Occipital lobe (tissue), 2 donors: Measurements from ENCODE around the gene EAF2. TPM values are rescaled to one million over a fixed set of nuclear protein-coding genes. Genes with fewer than 3 reads are reported as not detected.
"Not testable (repeated sequence)": the region's sequence is repeated elsewhere in the genome, so short reads cannot be mapped to it uniquely, and the experiment has no call there.

ENCODE experiments used
- DNase-seq: peaks from one replicate; lab custom pipeline; 2025; lab: John Stamatoyannopoulos, UW
- total RNA-seq: library from RNA; depleted of rRNA; stranded (reverse); fragments of >200 nt; gene quantifications from one replicate; pipeline ENCODE4 v1.2.3, GENCODE V29; 2014

The EAF2 gene
- total RNA-seq: 5.3 TPM

DNA sequence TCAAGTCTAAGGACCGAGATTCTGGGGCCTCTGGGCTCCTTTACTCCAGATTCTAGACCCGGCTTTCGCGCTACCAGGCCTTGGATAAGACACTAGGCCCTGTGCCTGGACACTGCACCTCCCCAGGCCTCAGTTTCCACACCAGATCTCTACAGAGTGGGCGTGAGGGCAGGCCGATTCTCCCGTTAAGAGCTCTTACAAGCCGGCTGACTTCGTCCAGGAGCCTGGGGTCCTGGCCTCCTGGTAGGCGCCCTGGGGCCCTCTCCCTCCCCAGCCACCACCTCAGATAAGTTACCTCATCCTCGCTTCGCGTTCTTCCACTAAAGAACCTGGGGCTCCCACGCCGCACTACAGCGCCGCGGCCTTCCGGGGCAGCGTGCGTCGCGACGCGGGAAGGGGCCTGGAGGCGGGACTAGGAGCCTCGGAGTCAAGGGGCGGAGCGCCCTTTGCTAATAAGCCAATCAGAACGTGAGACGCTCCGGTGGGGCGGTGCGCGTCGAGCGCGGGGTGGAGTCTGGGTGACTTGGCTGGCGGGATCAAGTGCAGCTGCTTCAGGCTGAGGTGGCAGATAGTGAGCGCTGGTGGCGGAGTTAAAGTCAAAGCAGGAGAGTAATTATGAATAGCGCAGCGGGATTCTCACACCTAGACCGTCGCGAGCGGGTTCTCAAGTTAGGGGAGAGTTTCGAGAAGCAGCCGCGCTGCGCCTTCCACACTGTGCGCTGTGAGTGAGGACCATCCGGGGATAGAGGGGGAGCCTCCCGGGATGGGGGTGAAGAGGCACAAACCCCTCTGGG lies at the start of gene EAF2, which contains the start of gene IQCB1:
Gene EAF2 (plus strand): TSS at position 539 of the 794 bp plus-strand sequence. CDS start 77 bp downstream, at position 616.
Gene IQCB1 (minus strand): TSS at position 390 of the 794 bp plus-strand sequence. CDS start 6,100 bp downstream, outside the sequence.
- peak; percentile 97 for DNase-seq

GRCh38 chr3:121786485-121786884 lies 48.5 kb upstream of the EAF2 start:
- DNase-seq: no peak

DNA sequence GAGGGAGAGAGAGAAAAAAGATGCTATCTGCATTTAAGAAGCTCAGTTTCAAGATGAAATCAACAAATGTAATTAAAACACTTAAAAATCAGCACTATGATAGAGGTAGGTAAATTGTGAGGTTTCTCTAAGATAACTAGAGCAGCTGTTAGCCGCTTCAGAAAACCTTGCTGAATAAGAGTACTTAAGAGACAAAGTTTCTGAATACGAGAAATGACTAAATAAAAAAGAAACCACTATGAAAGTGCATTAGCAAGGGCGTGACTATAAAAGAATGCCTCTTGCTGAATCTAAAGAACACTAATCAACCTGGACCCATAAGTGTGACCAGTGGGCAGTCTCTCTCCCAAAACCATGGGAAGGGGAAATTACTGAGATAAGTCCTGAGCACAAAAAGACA lies 41.9 kb upstream of the EAF2 start:
- no peak for DNase-seq

GRCh38 chr3:121794264-121794983 lies 40.6 kb upstream of the EAF2 start:
- no peak for DNase-seq

GRCh38 chr3:121796970-121797369 lies 38.0 kb upstream of the EAF2 start:
- no peak for DNase-seq

- DNase-seq: no peak
Observed at GRCh38 chr3:121800906-121801305, 34.1 kb upstream of the EAF2 start.

- no peak for DNase-seq
Observed at GRCh38 chr3:121803771-121804320, 31.2 kb upstream of the EAF2 start.

DNA sequence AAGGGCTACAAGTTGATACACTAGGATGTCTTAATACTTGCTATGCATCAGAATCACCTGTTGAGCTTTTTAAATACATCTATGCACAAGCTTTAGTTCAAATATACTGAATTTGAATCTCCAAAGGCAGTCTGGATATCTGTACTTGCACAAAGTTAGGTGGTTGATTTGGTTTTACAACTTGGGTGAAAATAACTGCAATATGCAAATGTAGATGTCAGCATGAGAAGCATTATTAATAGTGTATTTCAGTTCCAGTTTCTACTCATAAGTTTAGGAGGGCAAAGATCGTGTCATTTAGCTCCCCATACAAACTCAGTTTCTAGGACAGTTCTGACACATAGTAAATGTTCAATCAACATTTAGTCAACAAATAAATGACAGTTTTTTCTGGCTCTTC lies 25.8 kb upstream of the EAF2 start:
- DNase-seq: no peak

- no peak for DNase-seq
Observed at GRCh38 chr3:121817753-121818152, 17.3 kb upstream of the EAF2 start.

- no peak for DNase-seq
Observed at GRCh38 chr3:121818578-121818977, 16.4 kb upstream of the EAF2 start.

DNA sequence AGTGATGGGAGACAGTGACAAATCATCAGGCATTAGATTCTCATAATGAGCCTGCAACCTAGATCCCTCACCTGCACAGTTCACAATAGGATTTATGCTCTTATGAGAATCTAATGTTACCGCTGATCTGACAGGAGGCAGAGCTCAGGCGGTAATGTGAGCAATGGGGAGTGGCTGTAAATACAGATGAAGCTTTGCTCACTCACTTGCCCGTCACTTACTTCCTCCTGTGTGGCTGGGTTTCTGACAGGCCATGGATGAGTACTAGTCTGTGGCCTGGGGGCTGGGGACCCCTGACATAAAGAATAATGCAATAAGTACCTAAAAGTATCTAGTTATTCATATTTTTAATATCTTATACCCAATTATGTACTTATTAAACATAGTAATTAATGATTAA lies 15.8 kb upstream of the EAF2 start:
- no peak for DNase-seq

DNA sequence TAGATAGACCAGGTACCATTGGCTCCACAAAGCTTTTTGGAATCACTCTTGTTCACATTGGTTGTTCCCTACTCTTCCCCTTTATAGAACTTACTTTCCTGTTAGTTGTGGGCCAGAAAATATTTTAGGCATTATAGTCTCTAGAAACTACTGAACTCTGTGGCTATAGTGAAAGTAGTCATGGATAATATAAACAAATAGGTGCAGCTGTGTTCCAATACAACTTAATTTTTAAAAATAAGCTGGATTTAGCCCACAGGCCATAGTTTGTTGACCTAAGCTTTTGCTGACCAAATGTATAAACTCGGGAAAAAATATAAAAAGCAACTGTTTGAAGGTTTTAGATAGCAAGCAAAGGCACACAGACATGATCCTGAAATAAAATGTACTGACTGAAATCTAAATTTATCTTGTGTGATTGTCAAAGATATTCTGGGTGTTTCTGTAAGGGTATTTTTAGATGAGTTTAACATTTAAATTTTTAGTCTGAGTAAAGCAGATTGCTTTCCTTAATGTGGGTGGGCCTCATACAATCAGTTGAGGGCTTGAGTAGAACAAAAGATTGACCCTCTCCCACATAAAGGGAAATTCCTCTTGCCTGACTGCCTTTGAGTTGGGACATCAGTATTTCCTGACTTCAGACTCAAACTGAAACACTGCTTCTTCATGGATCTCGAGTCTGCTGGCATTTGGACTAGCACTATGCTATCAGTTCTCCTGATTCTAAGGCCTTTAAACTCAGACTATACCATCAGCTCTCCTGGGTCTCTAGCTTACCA lies 13.4 kb upstream of the EAF2 start:
- no peak for DNase-seq

DNA sequence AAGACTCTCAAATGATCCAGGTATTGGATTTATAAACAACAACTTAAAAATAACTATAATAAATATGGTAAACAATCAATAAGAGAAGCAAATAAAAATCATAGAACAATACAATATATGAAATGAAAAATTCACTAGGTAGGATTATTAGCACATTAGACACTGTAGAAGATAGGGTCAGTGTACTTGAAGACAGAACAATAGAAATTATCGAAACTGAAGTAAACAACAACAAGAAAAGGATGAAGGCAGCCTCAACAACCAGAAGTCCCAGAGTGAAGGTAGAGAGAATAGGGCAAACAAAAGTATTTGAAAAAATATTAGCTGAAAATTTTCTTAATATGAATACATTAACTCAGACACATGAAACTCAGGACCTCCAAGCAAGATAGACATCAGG lies 12.0 kb upstream of the EAF2 start:
- no peak for DNase-seq

GRCh38 chr3:121834157-121834670 lies 795 bp upstream of the EAF2 start:
- DNase-seq: no peak

GRCh38 chr3:121835465-121835801 lies 424 bp downstream of the EAF2 start:
- DNase-seq: no peak

GRCh38 chr3:121836064-121836463 lies 1.1 kb downstream of the EAF2 start:
- DNase-seq: no peak

DNA sequence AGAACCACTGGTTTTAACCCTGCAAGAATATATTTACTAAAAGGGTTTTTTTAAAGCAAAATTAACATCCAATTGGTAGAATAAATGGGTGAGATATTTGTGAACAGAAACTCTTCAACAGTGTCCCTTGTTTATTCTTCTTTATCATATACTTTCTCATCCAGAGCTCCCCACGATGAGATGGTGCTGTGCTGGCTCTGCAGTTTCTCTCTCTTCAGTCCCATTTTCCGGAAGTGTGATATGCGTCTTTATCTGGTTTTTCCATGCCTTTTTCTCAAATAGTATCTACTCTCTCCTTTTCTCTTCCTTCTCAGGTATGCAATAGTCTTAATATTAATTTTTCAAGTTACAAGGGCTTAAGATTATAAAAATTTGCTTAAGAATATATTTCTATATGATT lies 1.5 kb downstream of the EAF2 start:
- no peak for DNase-seq

GRCh38 chr3:121839962-121840361 lies 5.0 kb downstream of the EAF2 start:
- DNase-seq: no peak

GRCh38 chr3:121844892-121845291 lies 9.9 kb downstream of the EAF2 start:
- no peak for DNase-seq

DNA sequence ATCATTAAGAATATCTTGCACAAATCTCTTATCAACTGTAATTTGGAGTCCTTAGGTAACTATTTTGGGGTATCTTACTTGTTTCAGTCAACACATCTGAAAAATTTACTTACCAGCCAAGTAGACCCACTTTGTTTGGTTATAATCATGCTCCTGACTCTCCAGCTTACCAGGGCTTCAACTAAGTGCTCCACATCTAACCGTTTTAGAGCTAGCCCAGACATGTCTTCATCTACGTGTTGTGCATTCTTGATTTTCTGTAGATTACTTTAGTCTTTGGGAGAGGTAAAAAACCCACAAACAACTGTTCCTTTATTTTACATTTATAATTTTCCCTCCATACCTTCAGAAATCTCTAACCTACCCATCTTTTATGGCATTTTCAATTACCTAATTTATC lies 17.2 kb downstream of the EAF2 start:
- DNase-seq: no peak

GRCh38 chr3:121855555-121855954 lies 20.5 kb downstream of the EAF2 start:
- no peak for DNase-seq

DNA sequence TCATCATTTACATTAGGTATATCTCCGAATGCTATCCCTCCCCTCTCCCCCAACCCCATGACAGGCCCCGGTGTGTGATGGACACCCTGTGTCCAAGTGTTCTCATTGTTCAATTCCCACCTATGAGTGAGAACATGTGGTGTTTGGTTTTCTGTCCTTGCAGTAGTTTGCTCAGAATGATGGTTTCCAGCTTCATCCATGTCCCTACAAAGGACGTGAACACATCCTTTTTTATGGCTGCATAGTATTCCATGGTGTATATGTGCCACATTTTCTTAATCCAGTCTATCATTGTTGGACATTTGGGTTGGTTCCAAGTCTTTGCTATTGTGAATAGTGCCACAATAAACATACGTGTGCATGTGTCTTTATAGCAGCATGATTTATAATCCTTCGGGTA lies 22.8 kb downstream of the EAF2 start:
- DNase-seq: not testable (repeated sequence)
